Nephron progenitor cell (in vitro differentiated cells): Measurements from ENCODE around the gene ATG7.

Experiments used
- DNase-seq: peaks from one replicate; pipeline ENCODE4 v3.0.0; 2021
- H3K27ac Mint-ChIP-seq: 2 replicates; pipeline ENCODE4 v1.8.0; 2021; ENCODE audit warnings: mild to moderate bottlenecking, moderate library complexity, mixed read lengths
- H3K27me3 Mint-ChIP-seq: 2 replicates; pipeline ENCODE4 v1.8.0; 2021; ENCODE audit warnings: mild to moderate bottlenecking, low read depth, mixed read lengths; ENCODE audit not compliant: poor library complexity
- H3K36me3 Mint-ChIP-seq: 2 replicates; pipeline ENCODE4 v1.8.0; 2021; ENCODE audit warnings: low read depth, mixed read lengths
- H3K4me1 Mint-ChIP-seq: 2 replicates; pipeline ENCODE4 v1.8.0; 2021; ENCODE audit warnings: mixed read lengths
- H3K4me3 Mint-ChIP-seq: 2 replicates; pipeline ENCODE4 v1.8.0; 2021; ENCODE audit warnings: mild to moderate bottlenecking, moderate library complexity, mixed read lengths
- H3K9me3 Mint-ChIP-seq: 2 replicates; pipeline ENCODE4 v1.8.0; 2021; ENCODE audit warnings: mild to moderate bottlenecking, moderate library complexity, mixed read lengths
- CTCF ChIP-seq: fragments of 200-600 bp; sonication (generic); IDR thresholded peaks from 2 replicates; pipeline ENCODE4 v1.5.0; 2021; ENCODE audit warnings: antibody characterized with exemption

ATG7 gene

GRCh38 chr3:11390411-11391131, 118.4 kb downstream of the ATG7 start:
- Mint-ChIP-seq H3K4me3 (no peak overlapping the region), H3K27me3 (peaks cover 3% of the 10 kb centered on the region), H3K36me3 (peaks cover 8% of the 10 kb centered on the region), H3K27ac (peak overlapping the region; percentile 57), H3K9me3 (peaks cover 8% of the 10 kb centered on the region), H3K4me1 (peaks cover 41% of the 10 kb centered on the region)
- no peak for TF ChIP-seq CTCF
- no peak for DNase-seq

- Mint-ChIP-seq H3K27me3 (peaks cover 3% of the 10 kb centered on the region), H3K36me3 (peaks cover 8% of the 10 kb centered on the region), H3K27ac (peak overlapping the region; percentile 64), H3K4me1 (peaks cover 36% of the 10 kb centered on the region), H3K9me3 (peaks cover 8% of the 10 kb centered on the region), H3K4me3 (no peak overlapping the region)
- no peak for DNase-seq
- TF ChIP-seq CTCF = no peak
Measured at GRCh38 chr3:11391174-11391879, 119.1 kb downstream of the ATG7 start.

GRCh38 chr3:11392014-11392859, 120.0 kb downstream of the ATG7 start:
- no peak overlapping the region for H3K27ac Mint-ChIP-seq
- peaks cover 3% of the 10 kb centered on the region for H3K27me3 Mint-ChIP-seq
- DNase-seq = no peak
- no peak overlapping the region for H3K4me3 Mint-ChIP-seq
- H3K9me3 Mint-ChIP-seq = peaks cover 8% of the 10 kb centered on the region
- H3K4me1 Mint-ChIP-seq = peaks cover 36% of the 10 kb centered on the region
- peaks cover 8% of the 10 kb centered on the region for H3K36me3 Mint-ChIP-seq
- no peak for TF ChIP-seq CTCF

- no peak for TF ChIP-seq CTCF
- DNase-seq = no peak
- Mint-ChIP-seq H3K9me3 (peaks cover 8% of the 10 kb centered on the region), H3K27me3 (no peaks in the 10 kb centered on the region), H3K36me3 (peaks cover 8% of the 10 kb centered on the region), H3K27ac (no peak overlapping the region), H3K4me3 (no peak overlapping the region), H3K4me1 (peaks cover 36% of the 10 kb centered on the region)
Measured at GRCh38 chr3:11392860-11393114, 120.6 kb downstream of the ATG7 start.

- Mint-ChIP-seq H3K4me3 (no peak overlapping the region), H3K27ac (no peak overlapping the region), H3K4me1 (peaks cover 36% of the 10 kb centered on the region), H3K9me3 (peaks cover 8% of the 10 kb centered on the region), H3K36me3 (peaks cover 8% of the 10 kb centered on the region), H3K27me3 (no peaks in the 10 kb centered on the region)
- TF ChIP-seq CTCF = no peak
- DNase-seq = no peak
Measured at GRCh38 chr3:11393401-11393800, 121.2 kb downstream of the ATG7 start.
